Activated CD4-positive, alpha-beta T cell treated with anti-CD3 and anti-CD28 coated beads, Interleukin-2, amount 50 U/mL, for 24 hours (primary cell): Measurements from ENCODE around the gene AP3D1.
"Not testable (repeated sequence)": the region's sequence is repeated elsewhere in the genome, so short reads cannot be mapped to it uniquely, and the experiment has no call there.

Experiments used
- DNase-seq, 2 donors: peaks; one replicate each; pipeline ENCODE4 v3.0.0-alpha.2; 2020; ENCODE audit warnings: low read depth in 1 of 2, low spot score in 1 of 2

The AP3D1 gene

DNA sequence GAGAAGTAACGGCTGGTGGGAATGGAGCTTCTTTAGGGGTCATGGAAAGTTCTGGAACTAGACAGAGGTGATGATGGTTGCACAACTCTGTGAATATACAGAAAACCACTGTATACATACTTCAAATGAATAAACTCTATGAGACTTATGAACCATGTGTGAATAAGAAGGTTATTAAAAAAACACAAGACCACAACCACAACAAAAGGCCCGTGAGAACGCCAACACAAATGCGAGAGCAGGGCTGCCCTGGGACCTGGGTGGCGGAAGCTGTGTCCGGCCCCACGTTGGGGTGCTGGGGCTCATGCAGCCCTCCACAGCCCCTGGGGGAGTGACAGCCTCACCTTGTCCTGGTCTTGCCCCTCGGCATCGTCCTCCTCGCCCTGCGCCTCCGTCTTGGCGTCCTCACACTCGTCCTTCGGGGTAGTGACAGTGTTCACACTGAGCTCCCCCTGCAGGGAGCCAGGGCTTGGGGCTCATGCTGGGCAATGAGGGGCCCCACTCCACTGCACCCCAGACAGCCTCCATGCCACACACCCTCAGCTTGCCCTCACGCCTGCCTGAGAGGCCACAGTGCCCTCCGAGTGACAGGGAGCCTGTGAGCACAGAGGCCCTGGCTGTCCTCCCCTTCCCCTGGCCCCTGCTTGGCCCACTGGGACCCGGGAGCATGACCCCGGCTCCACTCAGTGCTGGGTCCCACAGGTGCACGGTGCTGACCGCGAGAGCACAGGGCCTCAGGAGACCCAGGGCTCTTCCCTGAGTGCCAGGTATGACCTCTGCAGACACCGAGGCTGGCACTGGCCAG, 38.6 kb downstream of the AP3D1 start:
- no peak for DNase-seq

DNA sequence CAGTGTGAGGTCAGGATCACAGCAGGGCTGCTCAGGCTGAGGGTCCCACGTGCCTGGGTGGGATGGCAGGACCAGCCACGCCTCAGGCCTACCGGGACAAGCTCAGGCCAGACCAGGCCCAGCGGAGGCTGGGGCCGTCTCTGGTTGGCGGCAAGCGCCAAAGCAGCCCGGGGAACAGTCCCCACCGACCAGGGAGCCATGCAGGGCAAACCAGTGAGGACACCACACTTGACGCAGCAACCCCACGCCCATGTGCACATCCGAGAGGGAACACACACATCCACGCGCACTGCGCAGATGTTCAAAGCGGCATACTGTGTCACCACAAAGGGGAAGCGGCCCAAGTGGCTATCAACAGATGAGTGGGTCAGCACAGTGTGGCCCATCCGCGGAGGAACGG, 39.5 kb downstream of the AP3D1 start:
- no peak for DNase-seq

DNA sequence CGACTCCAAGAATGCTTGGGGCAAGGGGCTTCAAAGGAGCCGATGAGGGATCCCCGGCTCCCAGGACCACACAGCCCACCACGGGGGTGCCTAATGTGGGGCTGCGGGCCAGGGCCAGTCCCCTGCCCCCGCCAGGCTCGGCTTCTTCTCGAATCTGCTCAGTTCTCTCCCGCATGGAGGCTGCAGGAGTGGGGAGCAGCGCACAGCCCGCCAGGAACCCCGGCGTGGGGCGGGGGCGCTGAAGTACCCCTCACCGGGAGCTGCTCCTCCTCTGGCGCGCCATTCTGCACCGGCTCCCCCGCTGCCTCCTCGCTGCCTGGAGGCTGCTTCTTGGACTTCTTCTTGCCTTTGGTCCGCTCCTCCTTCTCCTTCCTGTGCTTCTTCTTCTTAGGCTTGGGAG, 39.9 kb downstream of the AP3D1 start:
- DNase-seq = no peak

DNA sequence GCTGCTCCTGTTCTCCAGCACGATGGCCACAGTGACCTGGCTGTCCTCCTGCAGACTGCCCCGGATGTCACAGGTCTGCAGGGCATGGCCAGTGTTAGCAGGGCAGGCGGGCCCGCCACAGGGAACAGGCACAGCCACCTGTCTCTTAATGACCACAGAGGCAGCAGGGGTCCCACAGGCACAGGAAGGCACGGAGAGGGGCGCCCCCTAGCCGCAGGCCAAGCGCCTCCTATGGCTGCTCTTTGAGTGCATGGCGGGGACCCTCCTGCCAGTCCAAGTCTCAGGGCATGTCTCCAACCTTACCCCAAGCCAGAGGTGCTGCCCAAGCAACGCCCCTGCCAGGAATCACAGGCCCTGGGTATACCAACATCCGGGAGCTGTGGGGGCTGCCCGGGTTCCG, 40.5 kb downstream of the AP3D1 start:
- no peak for DNase-seq

DNA sequence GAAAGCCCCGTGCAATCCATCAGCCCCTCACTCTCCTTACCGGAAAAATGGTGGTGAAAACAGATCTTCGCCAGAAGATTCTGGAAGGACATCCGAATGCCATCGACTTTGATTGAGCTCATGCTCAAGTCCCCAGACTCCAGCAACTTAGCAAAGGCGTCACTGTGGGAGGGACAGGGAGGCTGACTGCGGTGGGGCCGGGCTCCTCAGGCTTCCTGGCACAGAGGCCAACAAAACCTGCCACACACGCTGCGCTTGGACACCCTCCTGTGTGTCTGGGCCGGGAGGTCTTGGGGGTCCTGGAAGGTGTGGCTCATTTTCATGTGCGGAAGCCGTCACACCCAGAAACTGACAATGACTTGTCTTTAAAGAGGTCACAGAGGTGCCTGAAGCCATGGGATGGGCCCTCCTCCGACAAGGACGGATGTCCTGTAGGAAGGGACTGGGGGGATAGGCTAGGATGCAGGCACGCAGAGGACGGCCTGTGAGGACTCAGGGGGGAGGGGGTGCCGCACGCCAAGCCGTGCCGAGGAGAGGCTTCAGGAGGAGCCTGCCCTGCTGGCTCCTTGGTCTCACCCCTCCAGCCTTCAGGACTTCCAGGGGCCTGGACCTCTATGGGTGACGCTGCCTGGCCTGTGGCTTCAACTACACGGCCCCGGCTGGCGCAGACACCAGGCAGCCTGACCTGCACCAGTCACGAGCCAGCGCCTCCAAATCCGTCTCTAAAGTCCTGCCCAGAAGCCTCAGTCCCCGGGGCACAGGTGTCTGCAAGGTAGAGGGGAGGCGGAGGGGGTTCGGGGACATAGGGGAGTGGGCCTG, 42.1 kb downstream of the AP3D1 start:
- DNase-seq = no peak

DNA sequence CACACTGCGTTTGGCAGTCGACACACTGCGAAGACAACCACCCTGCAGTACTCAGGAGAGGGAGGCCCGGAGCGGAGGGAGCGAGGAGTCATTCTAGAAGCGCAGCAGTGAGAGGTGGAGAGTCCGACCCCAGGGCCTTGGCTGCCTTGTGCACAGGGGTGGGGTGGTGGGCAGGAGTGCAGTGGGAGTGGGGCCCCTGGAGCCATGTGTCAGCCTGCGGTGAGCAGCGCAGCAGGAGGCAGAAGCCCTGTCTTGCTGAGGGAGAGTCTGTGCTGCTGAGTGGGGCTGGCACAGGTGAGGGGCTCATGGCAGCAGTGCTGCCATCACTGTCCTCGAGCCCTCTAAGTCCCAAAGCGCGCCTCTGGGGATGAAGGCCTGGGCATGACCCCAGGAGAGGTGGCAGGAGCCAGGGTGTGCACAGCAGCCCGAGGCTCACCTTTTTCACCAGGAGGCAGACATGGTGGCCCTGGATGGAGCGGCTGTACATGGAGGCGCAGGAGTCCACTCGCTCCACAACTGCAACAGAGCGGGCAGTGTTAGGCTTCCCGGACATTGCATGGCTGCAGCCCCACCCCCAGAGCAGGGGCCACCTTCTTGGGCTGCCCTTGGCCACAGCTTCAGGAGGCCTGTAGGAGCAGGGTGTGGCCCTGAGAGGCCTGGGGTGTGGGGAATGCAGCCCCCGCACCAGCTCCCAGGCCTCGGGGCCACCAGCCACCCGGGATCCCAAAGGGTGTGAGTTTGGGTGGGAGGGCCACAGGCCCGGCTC, 42.9 kb downstream of the AP3D1 start:
- no peak for DNase-seq

DNA sequence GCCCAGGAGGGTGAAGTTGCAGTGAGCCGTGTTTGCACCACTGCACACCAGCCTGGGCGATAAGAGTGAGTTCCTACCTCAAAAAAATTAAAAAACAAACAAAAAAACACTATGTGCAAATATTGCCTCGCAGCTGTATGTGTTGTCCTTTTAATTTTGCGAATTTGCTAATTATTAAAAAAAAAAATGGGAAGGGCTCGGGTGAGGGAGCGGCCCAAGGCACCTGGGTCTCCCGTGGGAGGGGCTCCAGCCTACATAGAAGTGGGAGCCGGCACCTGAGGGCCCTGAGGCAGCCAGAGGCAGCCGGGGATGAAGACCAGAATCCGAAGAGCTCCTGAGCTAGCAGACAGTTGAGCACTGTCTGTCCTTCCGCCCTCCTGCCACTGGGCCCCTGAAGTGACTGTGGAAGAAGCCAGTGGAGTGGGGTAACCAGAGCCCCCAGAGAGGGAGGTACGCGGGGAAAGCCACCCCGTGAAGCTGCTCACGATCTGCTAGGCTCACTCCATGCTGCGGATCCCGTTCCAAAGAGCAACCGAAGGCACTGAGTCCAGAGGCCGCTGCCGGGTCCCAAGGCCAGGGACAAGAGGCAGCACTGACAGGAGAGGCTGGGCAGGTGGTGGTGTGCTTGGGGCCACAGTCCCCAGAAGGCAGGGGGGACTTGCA, 48.2 kb downstream of the AP3D1 start:
- DNase-seq = no peak

DNA sequence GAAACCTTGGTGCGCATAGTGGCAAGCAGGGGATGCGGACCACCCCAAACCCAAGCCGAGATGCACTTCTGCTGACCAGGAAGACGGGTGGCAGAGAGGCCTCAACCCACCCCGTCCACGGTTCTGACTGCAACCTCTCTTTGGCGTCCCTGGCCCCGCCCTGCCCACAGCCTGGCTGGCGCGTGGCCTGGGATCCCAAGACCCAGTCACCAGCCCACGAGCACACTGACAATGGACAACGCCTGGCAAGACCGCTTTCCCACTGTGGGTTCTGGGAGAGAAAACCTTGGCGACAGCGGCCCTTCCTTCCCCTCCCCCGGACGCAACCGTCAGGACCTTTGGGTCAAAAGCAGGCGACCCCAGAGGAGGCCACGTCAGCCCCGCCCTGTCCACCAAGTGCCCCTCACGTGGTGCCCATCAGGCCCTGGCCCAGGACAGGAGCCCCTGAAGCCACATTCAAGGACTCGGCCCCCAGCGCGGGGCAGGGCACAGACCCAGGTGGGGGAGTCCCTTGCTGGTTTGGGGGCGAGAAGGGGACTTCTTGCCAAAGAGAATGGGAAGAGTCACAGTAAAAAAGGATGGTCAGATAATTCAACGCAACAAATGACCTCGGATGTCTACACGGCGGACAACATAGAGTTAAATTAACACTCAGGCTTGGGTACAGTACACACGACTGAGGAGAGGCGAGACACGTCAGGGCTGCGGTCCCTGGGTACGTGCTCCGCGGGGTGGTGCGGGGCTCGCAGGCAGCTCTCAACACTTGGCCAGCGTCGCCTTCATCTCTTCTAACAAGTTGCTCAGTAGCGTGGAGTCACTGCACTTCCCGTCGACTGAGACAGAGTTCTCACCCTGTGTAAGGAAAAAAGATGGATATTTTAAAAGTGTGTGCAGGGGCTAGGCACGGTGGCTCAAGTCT, 49.7 kb downstream of the AP3D1 start:
- no peak for DNase-seq

DNA sequence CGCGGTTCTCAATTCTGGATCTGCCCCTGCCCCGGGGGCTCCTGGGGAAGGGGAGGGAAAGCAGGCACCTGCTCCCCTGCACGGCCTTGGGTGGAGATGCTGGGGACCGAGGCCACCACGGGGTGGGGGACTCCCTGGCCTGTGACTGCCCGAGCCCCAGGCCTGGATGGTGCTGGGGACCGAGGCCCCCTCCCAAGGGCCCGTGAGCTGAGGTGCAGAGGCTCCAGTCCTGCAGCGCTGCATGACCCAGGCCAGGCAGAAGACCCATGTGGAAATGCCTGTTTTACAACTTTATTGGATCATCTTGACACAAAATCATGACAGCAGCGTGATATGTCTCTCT, 50.7 kb downstream of the AP3D1 start:
- no peak for DNase-seq

DNA sequence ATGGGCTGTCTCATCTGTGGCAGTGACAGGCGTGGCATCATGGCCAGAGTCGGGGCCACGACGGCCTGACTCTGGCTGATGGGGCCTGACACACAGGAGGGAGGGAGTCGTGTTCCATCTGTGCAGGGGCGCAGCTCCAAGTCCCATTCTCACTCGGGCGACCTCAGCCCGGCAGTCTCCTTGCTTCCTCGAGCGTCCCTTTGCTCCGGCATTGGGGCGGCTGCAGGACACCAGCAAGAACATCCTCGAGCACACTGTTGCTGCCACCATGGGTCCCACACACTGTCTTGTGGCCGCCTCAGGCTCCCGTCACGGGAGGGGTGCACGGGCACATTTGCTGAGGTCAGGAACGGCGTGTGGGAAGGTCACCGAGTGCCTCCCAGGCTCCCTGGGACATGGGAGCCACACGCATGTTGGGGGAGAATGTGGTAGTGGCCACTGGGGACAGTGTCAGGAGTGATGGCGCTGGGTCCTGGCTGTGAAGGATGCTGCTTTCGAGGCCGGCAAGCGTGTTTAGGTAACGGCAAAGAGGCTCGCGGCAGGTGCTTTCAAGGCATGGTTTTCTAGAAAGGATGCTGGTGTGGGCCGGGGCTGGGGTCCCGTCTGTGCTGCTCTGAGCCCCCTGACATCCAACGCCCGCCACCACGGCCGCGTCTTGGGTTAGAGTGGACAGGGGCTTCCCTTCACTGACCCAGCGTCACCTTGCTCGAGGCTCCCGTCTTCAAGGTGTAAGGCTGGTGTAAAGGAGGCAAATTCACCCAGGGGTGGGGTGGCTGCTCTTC, 51.2 kb downstream of the AP3D1 start:
- DNase-seq = no peak

DNA sequence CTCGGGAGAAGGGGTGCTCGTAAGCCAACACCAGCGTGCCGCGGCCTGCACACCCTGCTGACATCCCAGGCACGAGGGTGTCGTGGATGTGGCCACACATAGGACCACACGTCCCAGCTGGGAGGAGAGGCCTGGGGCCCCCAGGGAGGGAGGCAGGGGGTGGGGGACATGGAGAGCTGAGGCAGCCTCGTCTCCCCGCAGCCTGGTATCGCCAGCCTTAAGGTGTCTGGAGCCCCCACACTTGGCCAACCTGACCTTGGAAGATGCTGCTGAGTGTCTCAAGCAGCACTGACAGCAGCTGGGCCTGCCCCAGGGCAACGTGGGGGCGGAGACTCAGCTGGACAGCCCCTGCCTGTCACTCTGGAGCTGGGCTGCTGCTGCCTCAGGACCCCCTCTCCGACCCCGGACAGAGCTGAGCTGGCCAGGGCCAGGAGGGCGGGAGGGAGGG, 52.3 kb downstream of the AP3D1 start:
- DNase-seq = no peak

DNA sequence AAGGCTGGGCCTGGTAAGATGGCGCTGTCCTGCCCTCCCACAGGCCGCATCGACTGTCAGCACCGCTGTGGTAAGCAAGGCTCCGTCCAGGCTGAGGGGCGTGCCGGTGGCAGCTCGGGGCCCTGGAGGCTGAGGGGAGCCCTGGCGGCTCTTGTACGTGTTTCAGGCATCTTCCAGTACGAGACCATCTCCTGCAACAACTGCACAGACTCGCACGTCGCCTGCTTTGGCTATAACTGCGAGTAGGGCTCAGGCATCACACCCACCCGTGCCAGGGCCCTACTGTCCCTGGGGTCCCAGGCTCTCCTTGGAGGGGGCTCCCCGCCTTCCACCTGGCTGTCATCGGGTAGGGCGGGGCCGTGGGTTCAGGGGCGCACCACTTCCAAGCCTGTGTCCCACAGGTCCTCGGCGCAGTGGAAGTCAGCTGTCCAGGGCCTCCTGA, 53.5 kb downstream of the AP3D1 start:
- DNase-seq = no peak

DNA sequence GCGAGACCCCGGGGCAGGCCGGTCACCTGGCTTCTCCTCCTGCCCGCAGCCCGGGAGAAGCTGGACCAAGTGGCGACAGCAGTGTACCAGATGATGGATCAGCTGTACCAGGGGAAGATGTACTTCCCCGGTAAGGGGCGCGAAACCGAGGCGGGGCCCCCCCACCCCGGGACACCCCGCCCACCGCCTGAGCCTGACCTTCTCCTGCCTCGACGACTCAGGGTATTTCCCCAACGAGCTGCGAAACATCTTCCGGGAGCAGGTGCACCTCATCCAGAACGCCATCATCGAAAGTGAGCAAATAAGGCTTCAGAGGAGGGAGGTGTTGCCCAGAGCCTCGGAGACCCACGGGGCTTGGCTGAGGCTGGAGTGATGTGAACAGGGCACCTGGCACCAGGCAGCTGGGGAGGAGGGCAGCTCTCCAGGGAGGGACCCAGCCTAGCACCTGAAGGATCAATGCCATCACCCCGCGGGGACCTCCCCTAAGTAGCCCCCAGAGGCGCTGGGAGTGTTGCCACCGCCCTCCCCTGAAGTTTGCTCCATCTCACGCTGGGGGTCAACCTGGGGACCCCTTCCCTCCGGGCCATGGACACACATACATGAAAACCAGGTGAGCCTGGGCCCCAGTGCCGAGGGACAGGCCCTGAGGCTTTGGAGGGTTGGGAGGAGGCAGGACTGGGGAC, 54.0 kb downstream of the AP3D1 start:
- DNase-seq = peak in 1 of 2 donors; percentile 41

DNA sequence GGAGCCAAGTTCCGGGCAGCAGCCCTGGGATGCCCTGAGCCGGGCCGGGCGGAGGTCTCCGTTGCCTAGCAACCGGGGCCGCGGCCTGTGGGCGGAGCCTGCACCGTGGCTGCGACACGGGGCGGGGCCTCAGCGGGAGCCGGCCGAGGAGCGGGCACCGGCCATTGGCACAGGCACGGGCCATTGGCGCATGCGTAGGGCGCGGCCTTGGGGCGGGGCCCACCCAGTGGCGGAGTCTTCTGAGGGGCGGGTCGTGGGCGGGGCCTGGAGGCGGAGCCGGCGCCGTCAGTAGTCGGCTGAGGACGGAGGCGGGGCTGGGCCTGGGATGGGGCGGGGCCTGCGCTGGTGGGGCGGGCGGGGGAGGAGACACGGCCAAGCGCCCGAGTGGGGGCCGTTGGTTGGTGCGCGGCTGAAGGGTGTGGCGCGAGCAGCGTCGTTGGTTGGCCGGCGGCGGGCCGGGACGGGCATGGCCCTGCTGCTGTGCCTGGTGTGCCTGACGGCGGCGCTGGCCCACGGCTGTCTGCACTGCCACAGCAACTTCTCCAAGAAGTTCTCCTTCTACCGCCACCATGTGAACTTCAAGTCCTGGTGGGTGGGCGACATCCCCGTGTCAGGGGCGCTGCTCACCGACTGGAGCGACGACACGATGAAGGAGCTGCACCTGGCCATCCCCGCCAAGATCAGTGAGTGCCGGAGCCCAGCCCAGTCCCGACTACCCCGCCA, 54.7 kb downstream of the AP3D1 start, which contains the start of gene IZUMO4:
Gene IZUMO4 (plus strand): TSS at position 436 of the 723 bp plus-strand sequence. CDS start 31 bp downstream, at position 467.
- DNase-seq = peak; percentile 100

DNA sequence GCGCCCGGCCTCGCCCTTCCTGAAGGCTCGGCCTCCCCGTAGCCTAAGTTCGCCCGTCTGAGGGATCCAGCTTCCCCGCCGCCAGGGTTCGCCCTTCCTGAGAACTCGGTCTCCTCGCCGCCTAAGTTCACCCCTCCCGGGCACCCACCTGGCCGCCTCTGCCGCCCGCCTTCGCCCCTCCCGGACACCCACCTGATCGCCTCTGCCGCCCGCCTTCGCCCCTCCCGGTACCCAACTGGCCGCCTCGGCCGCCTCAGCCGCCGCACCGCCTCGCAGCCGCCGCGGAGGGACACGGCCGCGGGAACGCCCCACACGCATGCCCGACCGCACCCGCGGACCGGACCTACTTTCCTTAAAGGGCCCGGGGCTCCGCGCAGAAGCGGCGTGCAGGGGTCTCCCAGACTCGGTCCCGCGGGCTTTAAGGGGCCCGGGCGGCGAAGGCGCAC, 55.3 kb downstream of the AP3D1 start, which contains the start of gene MOB3A:
Gene MOB3A (minus strand): TSS at position 293 of the 446 bp plus-strand sequence. CDS start 17,766 bp downstream, outside the sequence.
- DNase-seq = no peak

DNA sequence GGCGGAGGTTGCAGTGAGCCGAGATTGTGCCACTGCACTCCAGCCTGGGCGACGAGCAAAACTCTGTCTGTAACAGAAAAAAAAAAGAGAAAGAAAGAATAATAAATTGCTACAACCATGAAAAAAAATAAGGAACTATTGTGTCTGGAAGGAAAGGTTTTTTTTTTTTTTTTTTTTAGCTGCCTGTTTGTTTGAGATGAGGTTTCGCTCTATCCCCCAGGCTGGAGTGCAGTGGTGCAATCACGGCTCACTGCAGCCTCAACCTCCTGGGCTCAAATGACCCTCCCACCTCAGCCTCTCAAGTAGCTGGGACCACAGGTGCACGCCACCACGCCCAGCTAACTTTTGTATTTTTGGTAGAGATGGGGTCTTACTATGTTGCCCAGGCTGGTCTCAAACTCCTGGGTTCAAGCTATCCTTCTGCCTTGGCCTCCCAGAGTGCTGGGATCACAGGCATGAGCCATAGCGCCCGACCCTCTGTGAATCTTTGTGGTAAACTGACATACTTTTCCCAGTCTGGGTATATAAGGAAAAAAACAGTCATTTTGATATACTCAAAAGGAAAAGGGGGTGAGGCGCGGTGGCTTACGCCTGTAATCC, 59.3 kb downstream of the AP3D1 start:
- DNase-seq = not testable (repeated sequence)

DNA sequence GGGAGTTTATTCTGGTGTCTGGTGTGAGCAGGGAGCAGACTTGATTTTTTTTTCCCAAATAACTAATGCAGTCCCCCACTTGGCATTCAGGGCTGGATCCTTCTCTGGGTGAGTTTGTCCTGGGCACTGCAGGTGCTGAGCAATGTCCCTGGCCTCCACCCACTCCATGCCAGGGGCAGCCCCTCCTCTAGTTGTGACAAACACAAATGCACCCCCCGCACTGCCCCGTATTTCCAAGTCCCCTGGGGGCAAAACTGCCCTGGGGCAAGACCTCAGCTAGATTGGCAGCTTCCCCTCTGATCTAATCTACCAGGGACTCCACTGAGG, 61.7 kb downstream of the AP3D1 start:
- no peak for DNase-seq
